GM12892 (cell line): ENCODE measurements around the gene DPM3.

Source experiments
- POLR2A ChIP-seq: IDR thresholded peaks from 2 replicates; pipeline ENCODE4 v1.6.1; 2011; ENCODE audit warnings: low read depth, low read length, control low read depth
- POLR2AphosphoS5 ChIP-seq: IDR thresholded peaks from 2 replicates; pipeline ENCODE4 v1.6.1; 2011; ENCODE audit warnings: low read depth, low read length, control low read depth
- TAF1 ChIP-seq: IDR thresholded peaks from 2 replicates; pipeline ENCODE4 v1.6.1; 2011; ENCODE audit warnings: low read depth, mild to moderate bottlenecking, control low read depth, low read length, borderline replicate concordance

DNA sequence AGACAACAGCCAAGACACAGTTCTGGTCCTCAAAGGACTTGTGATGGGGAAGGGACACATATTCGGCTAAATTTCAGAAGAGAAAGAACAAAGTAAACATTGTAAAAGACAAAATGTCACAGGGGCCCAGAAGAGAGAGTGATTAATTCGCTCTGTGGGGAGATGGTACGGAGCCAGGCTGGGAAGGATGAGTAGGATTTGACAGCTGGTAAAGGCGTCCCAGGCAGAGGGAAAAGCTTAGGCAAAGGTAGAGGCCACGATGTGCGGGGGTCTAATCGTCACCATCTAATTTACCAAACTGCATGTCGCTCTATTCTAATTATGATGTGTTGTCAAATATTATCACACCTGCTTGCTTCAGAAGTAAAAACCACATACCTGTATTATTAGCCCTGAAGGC is 29.9 kb downstream of the DPM3 start:
- TF ChIP-seq POLR2A (no peak), POLR2AphosphoS5 (no peak), TAF1 (no peak)
